IMR-90 (cell line): ENCODE results near the gene CDK11B. TPM values are rescaled to one million over a fixed set of nuclear protein-coding genes. Genes with fewer than 3 reads are reported as not detected.

Experiments
- CTCF ChIP-seq: conservative IDR thresholded peaks from 2 replicates; pipeline ENCODE4 v1.5.1; 2012; ENCODE audit warnings: mild to moderate bottlenecking, low read depth, low read length, improper control_type of control experiment
- ELK1 ChIP-seq: fragments of 150-350 bp; IDR thresholded peaks from 2 replicates; pipeline ENCODE4 v1.6.1; 2016; ENCODE audit warnings: low read depth, mild to moderate bottlenecking, low read length, moderate library complexity, borderline replicate concordance
- POLR2A ChIP-seq: IDR thresholded peaks from 2 replicates; pipeline ENCODE4 v1.6.1; 2012; ENCODE audit warnings: mild to moderate bottlenecking, low read depth, low read length
- RCOR1 ChIP-seq: IDR thresholded peaks from 2 replicates; pipeline ENCODE4 v1.6.1; 2012; ENCODE audit warnings: mild to moderate bottlenecking, low read length, improper control_type of control experiment; ENCODE audit not compliant: insufficient replicate concordance
- polyA plus RNA-seq, 3 experiments: library from polyadenylated mRNA; depleted of rRNA; stranded (reverse); fragments of >200 nt; gene quantifications; 2 replicates each; pipeline ENCODE4 v1.2.3, GENCODE V29; 2012; ENCODE audit warnings: low replicate concordance in 1 of 3
- total RNA-seq: library from RNA; depleted of rRNA; stranded (reverse); fragments of >200 nt; gene quantifications from 2 replicates; pipeline ENCODE4 v1.2.3, GENCODE V29; 2012

CDK11B gene
- total and polyA plus RNA-seq, 2 of the 4 experiments (the other 2 are of a cell fraction), result 8.2 to 19.1 TPM

GRCh38 chr1:1666526-1666925 lies 7.7 kb upstream of the CDK11B start (continued):
- TF ChIP-seq ELK1 (no peak), CTCF (no peak), RCOR1 (no peak), POLR2A (no peak)
